ENCODE data around the gene USP50.
"Not testable (repeated sequence)": the region's sequence is repeated elsewhere in the genome, so short reads cannot be mapped to it uniquely, and the experiment has no call there.

USP50 gene

DNA sequence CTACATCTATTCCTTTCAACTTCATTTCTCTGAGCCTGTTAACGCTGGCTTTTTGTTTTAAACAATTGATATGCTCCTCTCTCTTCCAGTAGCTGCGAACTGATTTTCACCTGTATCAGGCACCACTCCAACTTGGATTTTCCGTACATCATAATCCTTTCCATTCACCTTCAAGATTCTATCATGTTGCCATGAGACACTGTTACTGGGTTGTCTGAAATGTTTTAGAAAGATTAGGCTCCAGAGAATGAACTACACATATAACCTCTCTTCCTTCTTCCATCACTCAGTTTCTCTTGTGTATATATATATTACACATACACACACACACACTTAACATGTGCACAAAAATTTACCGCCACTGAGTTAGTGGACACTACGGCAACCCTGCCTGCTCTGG is at the start of gene USP50:
TSS of gene USP50 (minus strand) at position 101 of the 400 bp plus-strand sequence. CDS start 141 bp downstream, outside the sequence.
- no peak for DNase-seq

- no peak for DNase-seq
These were observed 47.8 kb upstream of the USP50 start for GRCh38 chr15:50594311-50594710.

- no peak for DNase-seq
These were observed 47.3 kb upstream of the USP50 start for GRCh38 chr15:50593761-50594160.

GRCh38 chr15:50590288-50590687 is 43.8 kb upstream of the USP50 start:
- no peak for DNase-seq

GRCh38 chr15:50577492-50577891 is 31.0 kb upstream of the USP50 start:
- DNase-seq, result no peak

DNA sequence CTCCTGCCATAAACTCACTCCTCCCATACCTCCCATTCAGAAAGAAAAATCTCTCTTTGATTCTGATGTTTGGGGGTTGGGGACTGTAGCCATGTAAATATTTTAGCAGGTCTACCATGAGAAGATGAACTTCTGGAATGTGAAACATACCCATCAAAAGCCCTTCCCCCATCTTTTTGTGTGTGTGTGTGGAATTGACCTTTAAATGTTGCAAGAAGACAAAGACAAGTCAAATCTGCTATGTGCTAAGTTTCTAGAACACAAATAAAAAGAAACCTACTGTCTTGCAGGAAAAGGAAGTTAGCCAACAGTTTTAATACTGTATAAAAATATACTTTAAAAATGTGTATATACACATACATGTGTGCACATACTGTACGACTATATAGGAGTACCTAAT is 29.7 kb upstream of the USP50 start:
- no peak for DNase-seq

- DNase-seq, result not testable (repeated sequence)
These were observed 27.4 kb upstream of the USP50 start for GRCh38 chr15:50573842-50574241.

GRCh38 chr15:50563756-50564155 is 17.3 kb upstream of the USP50 start:
- no peak for DNase-seq

DNA sequence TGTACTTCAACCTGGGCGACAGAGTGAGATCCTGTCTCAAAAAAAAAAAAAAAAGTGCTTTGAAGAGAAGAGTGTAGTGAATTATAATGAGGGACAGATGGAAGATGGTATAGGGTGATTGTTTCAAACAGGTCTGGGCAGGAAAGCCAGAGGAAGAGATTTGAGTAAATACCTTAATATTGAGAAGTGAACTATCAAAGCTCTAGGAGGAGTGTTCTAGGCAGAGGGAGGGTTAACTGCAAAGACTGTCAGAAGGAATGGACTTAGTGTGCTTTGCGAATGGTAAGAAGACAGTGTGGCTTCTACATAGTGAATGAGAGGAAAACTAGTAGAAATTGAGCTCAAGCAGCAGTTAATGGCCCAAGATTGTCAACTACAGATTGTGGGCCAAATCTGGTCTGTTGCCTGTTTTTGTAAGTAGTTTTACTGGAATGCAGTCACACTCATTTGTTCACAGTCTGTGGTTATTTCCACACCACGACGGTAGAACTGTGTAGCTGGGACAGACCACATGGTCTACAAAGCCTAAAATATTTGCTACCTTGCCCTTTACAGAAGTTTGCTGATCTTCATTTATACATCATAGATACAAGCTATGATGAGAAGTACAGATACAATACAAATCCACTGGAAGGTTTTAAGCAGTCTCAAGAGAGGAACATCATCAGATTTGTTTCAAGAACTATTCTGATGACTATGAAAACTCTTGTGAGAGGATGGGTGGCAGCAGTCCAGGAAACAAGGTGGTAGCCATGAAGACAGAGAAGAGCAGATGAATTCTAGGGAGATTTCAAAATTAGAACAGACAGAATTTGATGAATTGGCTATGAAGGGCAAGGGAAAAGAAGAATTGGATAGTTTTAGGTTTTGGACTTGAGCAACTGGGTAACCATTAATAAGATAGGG is 16.5 kb upstream of the USP50 start:
- no peak for DNase-seq

DNA sequence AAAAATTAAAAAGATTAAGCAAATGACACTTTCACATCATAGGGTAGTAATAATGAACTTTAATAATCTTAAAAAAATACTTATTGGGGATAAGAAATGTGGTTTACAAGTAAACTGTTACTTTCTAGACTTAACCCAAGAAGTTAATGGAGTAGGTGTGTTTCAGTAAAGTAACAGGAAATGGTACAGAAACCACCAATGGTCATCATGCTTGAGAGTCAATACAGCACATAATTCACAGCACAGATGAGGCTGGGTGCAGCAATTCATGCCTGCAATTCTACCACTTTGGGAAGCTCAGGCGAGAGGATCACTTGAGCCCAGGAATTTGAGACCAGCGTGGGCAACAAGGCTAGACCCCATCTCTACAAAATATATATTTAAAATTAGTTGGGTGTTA is 11.5 kb upstream of the USP50 start:
- DNase-seq, result no peak

DNA sequence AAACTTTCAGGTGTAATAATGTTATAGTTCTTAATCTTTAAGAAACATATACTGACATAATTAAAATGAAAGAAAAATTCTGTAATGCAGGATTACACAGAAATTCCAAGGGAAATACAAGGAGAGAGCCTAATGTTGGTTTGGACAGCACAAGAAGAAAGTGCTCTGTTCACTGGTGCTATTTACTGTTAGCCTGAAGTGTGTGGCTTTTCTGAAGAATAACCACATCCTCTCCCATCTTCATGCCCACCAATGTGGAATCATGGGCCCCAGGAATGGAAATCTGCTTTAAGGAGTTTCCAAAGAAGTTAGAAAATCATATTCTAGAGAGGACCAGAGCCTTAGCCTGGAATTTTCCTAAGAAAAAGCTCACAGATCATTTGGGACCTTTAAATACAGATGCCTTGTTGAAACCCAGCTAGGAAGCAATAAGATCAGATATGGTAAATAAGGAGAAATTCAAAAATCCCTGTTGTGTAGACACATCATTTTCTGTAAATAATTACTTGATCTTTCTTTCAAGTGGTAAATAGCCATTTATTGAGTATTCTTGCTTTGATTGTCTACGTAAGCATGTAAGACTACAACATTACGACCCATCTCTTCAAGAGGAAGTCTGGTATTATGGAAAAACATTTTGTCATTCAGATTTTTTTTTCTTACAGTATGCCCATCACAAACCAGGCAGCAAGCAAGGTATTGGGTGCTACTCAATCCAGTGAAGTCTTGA is 10.3 kb upstream of the USP50 start:
- no peak for DNase-seq

GRCh38 chr15:50552238-50552637 is 5.8 kb upstream of the USP50 start:
- DNase-seq, result no peak

- no peak for DNase-seq
These were observed 2.9 kb upstream of the USP50 start for GRCh38 chr15:50549326-50549725.

DNA sequence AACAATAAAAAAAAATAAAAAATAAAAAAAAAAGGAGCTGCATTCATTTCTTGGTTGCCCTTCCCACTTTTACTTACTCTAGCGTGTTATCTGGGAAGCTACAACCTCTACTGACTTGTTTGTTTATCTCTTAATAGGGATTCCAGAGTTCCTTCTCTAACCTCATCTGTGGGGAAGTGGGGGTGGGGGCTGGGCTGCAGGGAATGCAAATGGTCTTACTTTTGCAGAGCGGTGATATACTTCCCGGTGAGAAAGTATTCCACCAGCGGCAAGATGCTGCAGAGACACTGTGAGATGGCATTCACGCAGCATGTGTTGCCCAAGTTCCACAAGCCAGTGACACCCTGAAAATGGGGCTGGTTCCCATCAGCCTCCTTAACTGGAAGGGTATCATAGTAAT is 2.1 kb downstream of the USP50 start:
- no peak for DNase-seq

GRCh38 chr15:50543556-50543955 is 2.9 kb downstream of the USP50 start:
- DNase-seq, result no peak

DNA sequence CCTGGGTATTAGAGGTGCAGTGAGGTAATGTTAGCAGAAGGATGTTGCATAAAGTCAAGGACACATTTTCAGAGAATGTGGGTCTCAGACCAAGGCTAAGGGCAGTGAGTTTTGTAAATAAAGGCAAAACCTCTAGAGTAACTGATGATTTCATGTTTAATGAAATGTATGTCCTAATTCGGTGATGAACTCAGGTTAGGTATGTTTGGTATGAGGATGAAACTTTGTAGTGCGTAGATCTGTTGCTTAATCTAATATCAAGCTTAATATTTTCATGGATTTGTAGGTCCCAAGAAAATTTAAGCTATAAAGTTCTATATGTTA is 3.6 kb downstream of the USP50 start:
- no peak for DNase-seq

DNA sequence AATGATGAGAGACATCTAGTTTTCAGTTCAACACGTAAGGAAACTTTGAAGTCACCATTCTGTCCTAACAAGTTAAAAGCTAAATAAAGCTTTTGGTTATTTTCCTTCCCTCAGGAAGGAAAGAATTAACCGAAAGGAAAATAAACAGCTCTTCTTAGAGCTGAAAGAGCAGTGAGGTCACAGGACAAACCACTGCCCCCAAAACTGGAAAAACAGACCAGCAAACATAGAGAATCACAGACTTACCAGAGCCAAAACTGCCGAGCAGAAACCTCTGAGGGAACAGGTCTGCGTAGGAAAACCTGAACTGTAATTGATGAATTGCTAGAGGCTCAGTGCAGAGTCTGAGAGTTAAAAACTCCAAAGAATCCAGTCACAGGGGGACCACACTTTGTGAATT is 14.7 kb downstream of the USP50 start:
- no peak for DNase-seq

- no peak for DNase-seq
These were observed 15.3 kb downstream of the USP50 start for GRCh38 chr15:50531163-50531562.

GRCh38 chr15:50523851-50524251 is 22.6 kb downstream of the USP50 start:
- DNase-seq, result no peak

DNA sequence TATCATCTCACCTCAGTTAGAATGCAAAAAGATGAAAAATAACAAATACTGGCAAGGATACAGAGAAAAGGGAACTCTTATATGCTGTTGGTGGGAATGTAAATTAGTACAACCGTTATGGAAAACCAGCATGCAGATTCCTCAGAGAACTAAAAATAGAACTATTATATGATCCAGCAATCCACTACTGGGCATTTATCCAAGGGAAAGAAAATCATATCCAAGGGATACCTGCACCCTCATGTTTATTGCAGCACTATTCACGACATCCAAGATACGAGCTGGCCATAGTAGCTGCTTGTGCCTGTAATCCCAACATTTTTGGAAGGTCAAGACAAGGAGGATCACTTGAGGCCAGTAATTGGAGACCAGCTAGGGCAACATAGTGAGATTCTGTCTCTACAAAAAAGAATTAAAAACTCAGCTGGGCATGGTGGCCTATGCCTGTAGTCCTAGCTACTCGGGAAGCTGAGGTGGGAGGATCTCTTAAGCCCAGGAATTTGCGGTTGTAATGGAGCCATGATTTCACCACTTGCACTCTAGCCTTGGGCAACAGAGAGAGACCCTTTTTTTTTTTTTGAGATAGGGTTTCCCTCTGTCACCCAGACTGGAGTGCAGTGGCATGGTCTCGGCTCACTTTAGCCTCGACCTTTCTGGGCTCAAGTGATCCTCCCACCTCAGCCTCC is 26.6 kb downstream of the USP50 start:
- DNase-seq, result no peak

DNA sequence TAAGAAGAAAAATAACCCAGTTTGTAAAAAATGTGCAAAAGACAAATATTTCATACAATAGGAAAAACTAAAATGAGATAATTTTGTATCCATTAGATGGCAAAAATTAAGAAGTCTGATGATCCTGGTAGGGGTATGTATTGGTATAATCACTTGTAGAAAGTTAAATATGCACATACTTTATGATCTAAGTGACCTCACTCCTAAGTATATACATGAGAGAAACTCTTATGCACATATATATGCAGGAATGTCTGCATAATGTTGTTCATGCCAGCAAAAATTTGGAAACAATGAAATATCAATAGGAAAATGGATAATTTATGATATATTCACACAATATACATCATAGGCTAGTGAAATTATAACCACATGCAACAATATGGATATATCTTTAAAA is 33.5 kb downstream of the USP50 start:
- DNase-seq, result no peak

DNA sequence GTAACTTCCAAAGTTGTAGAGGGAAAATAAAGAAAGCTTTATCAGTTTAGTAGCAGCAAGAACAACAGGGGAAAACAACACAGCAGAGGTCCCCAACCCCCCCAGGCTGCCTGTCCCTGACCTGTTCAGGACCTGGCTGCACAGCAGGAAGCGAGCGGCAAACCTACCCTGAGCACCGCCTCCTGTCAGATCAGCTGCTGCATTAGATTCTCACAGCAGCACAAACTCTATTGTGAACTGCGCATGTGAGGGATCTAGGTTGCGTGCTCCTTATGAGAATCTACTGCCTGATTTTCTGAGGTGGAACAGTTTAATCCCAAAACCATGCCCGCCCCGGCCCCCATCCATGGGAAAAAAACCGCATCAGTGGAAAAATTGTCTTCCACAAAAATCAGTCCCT is 40.3 kb downstream of the USP50 start:
- no peak for DNase-seq

DNA sequence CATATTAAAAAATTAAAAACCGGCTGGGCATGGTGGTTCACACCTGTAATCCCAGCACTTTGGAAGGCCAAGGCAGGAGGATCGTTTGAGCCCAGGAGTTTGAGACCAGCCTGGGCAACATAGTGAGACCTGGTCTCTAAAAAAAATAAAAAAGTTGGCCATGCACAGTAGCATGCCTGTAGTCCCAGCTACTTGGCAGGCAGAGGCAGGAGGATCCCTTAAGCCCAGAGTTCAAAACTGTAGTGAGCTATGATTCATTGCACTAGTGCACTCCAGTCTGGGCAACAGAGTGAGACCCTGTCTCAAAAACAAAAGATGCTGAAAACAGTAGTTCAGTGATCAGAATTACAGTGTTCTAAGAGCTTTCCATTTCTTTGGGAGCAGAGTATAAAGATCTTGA is 40.8 kb downstream of the USP50 start:
- not testable (repeated sequence) for DNase-seq

DNA sequence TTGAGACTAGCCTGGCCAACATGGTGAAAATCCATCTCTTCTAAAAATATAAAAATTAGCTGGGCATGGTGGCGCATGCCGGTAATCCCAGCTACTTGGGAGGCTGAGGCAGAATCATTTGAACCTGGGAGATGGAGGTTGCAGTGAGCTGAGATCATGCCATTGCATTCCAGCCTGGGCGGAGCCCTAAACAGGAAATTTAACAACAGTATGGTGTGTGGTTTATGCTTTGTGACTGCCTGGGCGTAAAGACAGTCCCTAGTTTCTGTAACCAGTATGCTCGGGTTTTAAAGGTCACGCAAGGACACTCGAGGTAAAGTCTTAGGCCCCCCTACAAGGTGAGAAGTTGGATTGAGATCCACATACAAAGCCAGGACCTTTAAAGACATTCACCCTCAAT is 43.3 kb downstream of the USP50 start:
- DNase-seq, result no peak

Data from NCI-H1436 treated with DMSO at 0.1 percent for 48 hours (cell line).